GM23338 (cell line): ENCODE data around the gene SPEM3.
A peak's percentile ranks its signal among the peaks of the same experiment; 100 is the strongest.

Experiments used
- CREB1 ChIP-seq: fragments of 250-450 bp; sonication (Bioruptor Pico); IDR thresholded peaks from 2 replicates; pipeline ENCODE4 v1.5.0; 2020; ENCODE audit warnings: low read depth, mild to moderate bottlenecking, moderate library complexity
- CTCF ChIP-seq, 2 experiments: fragments of 200-600 bp in 1 of 2; sonication (generic) in 1 of 2; conservative IDR thresholded peaks; 2 replicates each; pipeline versions ENCODE4 v1.5.1 to v1.6.1; 2016 to 2017; ENCODE audit warnings: antibody characterized with exemption in 2 of 2, low read depth in 2 of 2, mild to moderate bottlenecking in 2 of 2, moderate library complexity in 1 of 2
- ETS1 ChIP-seq: IDR thresholded peaks from 2 replicates; pipeline ENCODE4 v1.6.1; 2016; ENCODE audit warnings: antibody characterized with exemption
- EZH2 ChIP-seq: fragments of 200-600 bp; sonication (generic); IDR thresholded peaks from one replicate; pipeline ENCODE4 v1.8.0; 2017; ENCODE audit warnings: antibody characterized with exemption, mild to moderate bottlenecking, low read depth; ENCODE audit not compliant: unreplicated experiment
- EZH2phosphoT487 ChIP-seq: fragments of 200-600 bp; sonication (generic); IDR thresholded peaks from one replicate; pipeline ENCODE4 v1.8.1; 2018; ENCODE audit warnings: antibody characterized with exemption; ENCODE audit not compliant: unreplicated experiment
- JUNB ChIP-seq: IDR thresholded peaks from one replicate; pipeline ENCODE4 v1.6.1; 2016; ENCODE audit warnings: antibody characterized with exemption; ENCODE audit not compliant: unreplicated experiment
- NANOG ChIP-seq: IDR thresholded peaks from 2 replicates; pipeline ENCODE4 v1.6.1; 2016; ENCODE audit warnings: antibody characterized with exemption, borderline replicate concordance
- POLR2AphosphoS5 ChIP-seq: IDR thresholded peaks from 2 replicates; pipeline ENCODE4 v1.6.1; 2016; ENCODE audit warnings: antibody characterized with exemption, low read depth
- REST ChIP-seq: IDR thresholded peaks from one replicate; pipeline ENCODE4 v1.6.1; 2018; ENCODE audit warnings: antibody characterized with exemption; ENCODE audit not compliant: unreplicated experiment
- STAT1 ChIP-seq: IDR thresholded peaks from one replicate; pipeline ENCODE4 v1.6.1; 2016; ENCODE audit warnings: antibody characterized with exemption; ENCODE audit not compliant: unreplicated experiment
- ZNF114 ChIP-seq: fragments of 250-450 bp; sonication (Bioruptor Pico); IDR thresholded peaks from 2 replicates; pipeline ENCODE4 v1.5.0; 2020; ENCODE audit warnings: mild to moderate bottlenecking, moderate library complexity
- ZNF462 ChIP-seq: fragments of 250-450 bp; sonication (Bioruptor Pico); IDR thresholded peaks from 2 replicates; pipeline ENCODE4 v1.5.0; 2020; ENCODE audit warnings: mild to moderate bottlenecking, moderate library complexity

- no peak for TF ChIP-seq POLR2AphosphoS5
- TF ChIP-seq CTCF (conservative IDR thresholded peaks at IDR 0.05; ENCODE audit: low read depth in 2 of 2): 0 out of 4 replicates have a peak, but pooled peaks of 1 of the 2 experiments have one; percentile 2
- no peak for TF ChIP-seq EZH2phosphoT487
- TF ChIP-seq EZH2: no peak
- TF ChIP-seq JUNB: no peak
- TF ChIP-seq ETS1: no peak
- TF ChIP-seq REST: no peak
- no peak for TF ChIP-seq STAT1
- TF ChIP-seq CREB1 (CRISPR knock-in tag): no peak
- TF ChIP-seq NANOG: no peak
- TF ChIP-seq ZNF462 (CRISPR knock-in tag): no peak
- TF ChIP-seq ZNF114 (CRISPR knock-in tag): no peak
Measured at GRCh38 chr17:7441266-7441665, 12.6 kb downstream of the SPEM3 start.
